Common myeloid progenitor, CD34-positive (primary cell): Measurements from ENCODE around the gene ADARB2.

Experiments
- CTCF ChIA-PET: fragments of 350-600 bp; sonication (Branson Sonifier 250); formaldehyde crosslinking; loops from one replicate; lab custom pipeline; 2021; ENCODE audit warnings: antibody characterized with exemption; lab: Charles Lee
- POLR2A ChIA-PET: fragments of 350-600 bp; sonication (Branson Sonifier 250); formaldehyde crosslinking; loops from one replicate; lab custom pipeline; 2021; ENCODE audit warnings: antibody characterized with exemption; lab: Charles Lee
- DNase-seq, 3 donors: peaks; one replicate each; pipeline versions ENCODE4 v3.0.0 to v3.0.0-alpha.2; 2013
- H3K27ac ChIP-seq, 2 experiments: 1 replicate in 1 of 2; 2 replicates in 1 of 2; pipeline ENCODE4 v1.7.0; 2013; ENCODE audit warnings: inconsistent platforms in 2 of 2, low read length in 2 of 2, mild to moderate bottlenecking in 2 of 2, low read depth in 1 of 2, moderate library complexity in 1 of 2; ENCODE audit not compliant: severe bottlenecking in 2 of 2, insufficient read depth in 1 of 2, poor library complexity in 1 of 2
- H3K27me3 ChIP-seq, 5 experiments: replicated peaks in 2 of 5; 1 replicate in 3 of 5; 2 replicates in 2 of 5; pipeline versions ENCODE4 v1.6.1 to v1.7.0; 2013; ENCODE audit warnings: low read length in 4 of 5, mild to moderate bottlenecking in 2 of 5, moderate library complexity in 2 of 5, inconsistent platforms in 1 of 5; ENCODE audit not compliant: insufficient read depth in 5 of 5, control insufficient read depth in 4 of 5
- H3K36me3 ChIP-seq, 4 experiments: 1 replicate in 2 of 4; 2 replicates in 2 of 4; pipeline versions ENCODE4 v1.6.1 to v1.7.0; 2013; ENCODE audit warnings: low read length in 3 of 4, control low read depth in 1 of 4, mild to moderate bottlenecking in 1 of 4; ENCODE audit not compliant: control insufficient read depth in 4 of 4, insufficient read depth in 4 of 4
- H3K4me1 ChIP-seq, 4 experiments: 1 replicate in 3 of 4; 2 replicates in 1 of 4; pipeline versions ENCODE4 v1.6.1 to v1.7.1; 2013; ENCODE audit warnings: low read length in 3 of 4, mild to moderate bottlenecking in 3 of 4, control low read depth in 1 of 4, inconsistent platforms in 1 of 4, moderate library complexity in 1 of 4; ENCODE audit not compliant: control insufficient read depth in 4 of 4, insufficient read depth in 4 of 4; ENCODE audit errors: control extremely low read depth in 1 of 4
- H3K4me3 ChIP-seq, 7 experiments: 1 replicate in 4 of 7; 2 replicates in 3 of 7; pipeline versions ENCODE4 v1.5.1 to v1.7.0; 2013; ENCODE audit warnings: mild to moderate bottlenecking in 7 of 7, low read length in 6 of 7, moderate library complexity in 6 of 7, inconsistent platforms in 2 of 7, low read depth in 2 of 7, control low read depth in 1 of 7; ENCODE audit not compliant: insufficient read depth in 4 of 7, control insufficient read depth in 1 of 7; ENCODE audit errors: extremely low read depth in 1 of 7
- H3K9me3 ChIP-seq, 5 experiments: 1 replicate in 4 of 5; 2 replicates in 1 of 5; pipeline versions ENCODE4 v1.6.1 to v1.7.1; 2013; ENCODE audit warnings: low read length in 4 of 5, mild to moderate bottlenecking in 2 of 5, inconsistent platforms in 1 of 5, low read depth in 1 of 5, moderate library complexity in 1 of 5; ENCODE audit not compliant: control insufficient read depth in 4 of 5, insufficient read depth in 2 of 5; ENCODE audit errors: control extremely low read depth in 1 of 5
- WGBS: methylation state at CpG from one replicate; pipeline ENCODE4 v1.1.5; 2013; ENCODE audit not compliant: insufficient coverage; 5-methylcytosine and 5-hydroxymethylcytosine counted together

The ADARB2 gene

DNA sequence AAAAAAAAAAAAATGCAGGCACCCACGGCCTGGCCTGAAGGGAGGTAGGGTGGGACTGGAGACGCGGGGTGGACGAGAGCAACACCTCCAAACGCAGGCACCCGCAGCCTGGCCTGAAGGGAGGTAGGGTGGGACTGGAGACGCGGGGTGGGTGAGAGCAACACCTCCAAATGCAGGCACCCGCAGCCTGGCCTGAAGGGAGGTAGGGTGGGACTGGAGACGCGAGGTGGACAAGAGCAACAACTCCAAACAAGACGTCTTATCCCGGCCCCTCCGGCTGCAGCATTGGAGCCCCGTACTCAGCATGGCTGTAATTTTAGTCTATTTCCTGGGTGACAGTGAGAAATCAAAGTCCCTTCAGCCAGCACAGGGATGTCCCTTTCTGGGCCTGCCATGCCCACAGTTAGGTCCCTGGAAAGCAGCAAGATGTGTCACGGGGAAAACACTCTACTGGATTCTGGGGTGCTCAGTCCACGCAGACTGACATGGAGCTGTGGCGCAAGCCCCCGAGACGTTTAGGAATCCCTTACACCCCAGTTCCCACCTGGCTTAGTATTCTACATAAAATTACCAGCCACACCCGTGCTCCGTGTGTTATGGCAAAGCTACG, 561.3 kb downstream of the ADARB2 start:
- Histone ChIP-seq H3K36me3 (no peaks in the 10 kb centered on the region), H3K4me1 (no peaks in the 10 kb centered on the region), H3K27me3 (peaks cover 0 to 12% (median 2%) of the 10 kb centered on the region in 5 experiments), H3K27ac (no peak overlapping the region), H3K4me3 (no peak overlapping the region), H3K9me3 (no peaks in the 10 kb centered on the region)
- no peak for DNase-seq
- 96% methylated on average over 22 of the region's 23 CpGs for WGBS
- POLR2A ChIA-PET = no interaction called here
- CTCF ChIA-PET = no interaction called here

DNA sequence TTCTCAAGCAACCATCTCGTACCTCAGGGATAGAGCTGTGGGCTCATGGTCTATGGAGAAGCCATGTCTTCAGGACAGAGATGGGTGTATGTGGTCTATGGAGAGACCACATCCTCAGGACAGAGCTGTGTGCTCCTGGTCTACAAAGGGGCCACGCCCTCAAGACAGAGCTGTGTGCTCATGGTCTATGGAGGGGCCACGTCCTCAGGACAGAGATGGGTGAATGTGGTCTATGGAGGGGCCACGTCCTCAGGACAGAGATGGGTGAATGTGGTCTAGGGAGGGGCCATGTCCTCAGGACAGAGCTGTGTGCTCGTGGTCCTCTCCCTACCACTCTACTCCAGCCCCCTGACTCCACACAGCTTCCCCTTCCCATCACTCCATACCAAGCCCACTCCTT, 563.3 kb downstream of the ADARB2 start:
- no peak overlapping the region for H3K27ac ChIP-seq
- 72% methylated on average over 3 of the region's 5 CpGs for WGBS
- H3K27me3 ChIP-seq = peaks cover 0 to 17% (median 2%) of the 10 kb centered on the region in 5 experiments
- DNase-seq = no peak
- H3K4me1 ChIP-seq = no peaks in the 10 kb centered on the region
- no peaks in the 10 kb centered on the region for H3K9me3 ChIP-seq
- H3K36me3 ChIP-seq = no peaks in the 10 kb centered on the region
- CTCF ChIA-PET = no interaction called here
- no peak overlapping the region for H3K4me3 ChIP-seq
- POLR2A ChIA-PET = no interaction called here

DNA sequence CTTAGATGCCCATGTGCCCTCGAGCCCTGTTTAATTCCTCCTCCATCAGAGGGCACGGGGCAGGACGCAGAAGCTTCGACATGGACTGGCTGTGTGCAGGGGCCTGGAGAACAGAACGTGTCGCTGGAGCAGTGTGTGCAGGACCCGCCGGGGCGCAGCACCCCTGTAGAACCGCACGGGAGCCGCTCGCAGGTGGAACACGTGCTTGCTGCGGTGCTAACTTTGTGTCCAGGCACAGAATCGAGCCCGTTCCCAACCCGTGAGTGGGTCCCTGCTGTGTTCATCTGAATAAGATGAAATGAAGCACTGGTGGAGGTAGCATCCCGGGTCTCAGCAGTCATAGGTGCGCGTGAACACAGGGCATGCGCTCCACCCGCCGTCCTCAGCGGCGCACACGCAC, 564.2 kb downstream of the ADARB2 start:
- Histone ChIP-seq H3K9me3 (no peaks in the 10 kb centered on the region), H3K27me3 (peaks cover 0 to 17% (median 2%) of the 10 kb centered on the region in 5 experiments), H3K4me3 (no peak overlapping the region), H3K27ac (no peak overlapping the region), H3K4me1 (no peaks in the 10 kb centered on the region), H3K36me3 (no peaks in the 10 kb centered on the region)
- 94% methylated on average over 27 of the region's 27 CpGs for WGBS
- POLR2A ChIA-PET = no interaction called here
- CTCF ChIA-PET = no interaction called here
- no peak for DNase-seq

DNA sequence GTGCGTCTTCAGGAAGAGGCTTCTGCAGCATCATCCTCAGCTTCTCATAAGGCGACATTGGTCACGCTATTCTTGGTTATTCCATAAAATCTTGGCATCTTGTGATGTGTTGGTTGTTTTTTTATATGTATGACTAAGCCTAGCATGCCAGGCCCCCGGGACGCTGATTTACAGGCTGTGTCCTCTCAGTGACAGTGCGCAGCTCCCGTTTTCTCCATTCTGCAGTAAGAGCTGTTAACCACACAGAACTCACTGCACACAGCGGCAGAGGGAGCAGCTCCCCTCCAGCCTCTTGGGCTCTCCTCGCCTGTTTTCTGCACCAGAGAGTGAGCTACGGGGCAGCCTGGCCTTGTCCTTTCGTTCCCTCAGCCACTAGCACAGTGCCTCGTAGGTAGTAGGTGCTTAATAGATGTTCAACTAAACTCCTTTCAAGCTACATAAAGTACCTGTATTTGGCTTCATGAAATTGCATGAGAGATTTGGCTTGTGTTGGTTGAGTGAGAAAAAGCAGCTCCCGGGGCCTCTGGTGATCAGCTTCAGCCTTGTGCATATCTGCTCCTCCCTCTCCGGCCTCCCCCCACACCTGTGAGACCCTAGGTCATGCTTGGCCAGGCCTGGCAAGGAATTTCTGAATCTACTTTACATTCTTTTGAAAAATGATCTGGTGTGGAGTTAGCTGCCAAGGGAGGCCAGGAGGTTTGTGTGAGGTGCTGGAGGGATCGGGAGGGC, 564.9 kb downstream of the ADARB2 start:
- no peaks in the 10 kb centered on the region for H3K36me3 ChIP-seq
- no peak for DNase-seq
- CTCF ChIA-PET = no interaction called here

DNA sequence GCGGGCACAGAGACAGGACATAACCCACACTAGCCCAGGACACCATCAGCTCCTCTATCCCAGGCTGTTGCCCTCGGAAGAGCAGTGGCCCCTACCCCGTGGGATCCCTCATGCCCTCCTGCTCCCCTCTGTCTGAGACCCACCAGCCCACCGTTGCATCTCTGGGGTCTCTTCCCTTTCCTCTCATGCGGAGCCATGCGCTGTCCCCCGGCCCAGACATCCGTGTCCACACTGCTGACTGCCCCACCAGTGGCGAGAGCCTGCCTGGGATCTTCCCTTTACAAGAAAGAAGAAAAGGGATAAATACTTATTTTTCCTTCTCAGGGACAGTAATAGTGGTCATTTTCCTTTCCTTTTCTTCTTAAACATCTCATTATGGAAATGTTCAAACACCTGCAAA, 565.7 kb downstream of the ADARB2 start:
- Histone ChIP-seq H3K4me3 (no peak overlapping the region), H3K27me3 (peaks cover 0 to 19% (median 2%) of the 10 kb centered on the region in 5 experiments), H3K9me3 (no peaks in the 10 kb centered on the region), H3K36me3 (no peaks in the 10 kb centered on the region), H3K4me1 (no peaks in the 10 kb centered on the region), H3K27ac (no peak overlapping the region)
- no peak for DNase-seq
- WGBS = 100% methylated on average over 2 of the region's 9 CpGs
- ChIA-PET POLR2A (no interaction called here), CTCF (no interaction called here)

More for the DNA sequence above, 564.9 kb downstream of the ADARB2 start:
- no peaks in the 10 kb centered on the region for H3K4me1 ChIP-seq
- no peaks in the 10 kb centered on the region for H3K9me3 ChIP-seq
- WGBS = 95% methylated on average over 8 of the region's 15 CpGs
- peaks cover 0 to 18% (median 2%) of the 10 kb centered on the region in 5 experiments for H3K27me3 ChIP-seq
- POLR2A ChIA-PET = no interaction called here
- H3K27ac ChIP-seq = no peak overlapping the region
- H3K4me3 ChIP-seq = no peak overlapping the region

DNA sequence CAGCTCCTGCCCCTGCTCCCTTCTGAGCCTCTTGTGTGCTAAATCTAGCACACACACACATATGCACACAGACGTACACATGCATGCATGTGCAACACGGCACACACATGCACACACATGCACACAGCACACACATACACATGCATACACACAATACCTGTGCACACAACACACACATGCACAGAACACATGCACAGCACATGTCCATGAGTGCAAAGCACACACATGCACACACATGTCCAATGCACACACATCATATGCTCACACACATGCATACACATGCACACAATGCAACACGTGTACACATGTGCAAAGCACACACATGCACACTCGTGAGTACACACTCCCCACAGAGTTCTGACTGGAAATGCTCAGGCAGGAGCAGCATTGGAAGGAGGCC, 566.1 kb downstream of the ADARB2 start:
- H3K9me3 ChIP-seq = no peaks in the 10 kb centered on the region
- CTCF ChIA-PET = no interaction called here
- no peak for DNase-seq
- H3K4me1 ChIP-seq = no peaks in the 10 kb centered on the region
- 95% methylated on average over 4 of the region's 4 CpGs for WGBS
- no peak overlapping the region for H3K27ac ChIP-seq
- no peak overlapping the region for H3K4me3 ChIP-seq
- peaks cover 0 to 21% (median 0%) of the 10 kb centered on the region in 5 experiments for H3K27me3 ChIP-seq
- POLR2A ChIA-PET = no interaction called here
- no peaks in the 10 kb centered on the region for H3K36me3 ChIP-seq

DNA sequence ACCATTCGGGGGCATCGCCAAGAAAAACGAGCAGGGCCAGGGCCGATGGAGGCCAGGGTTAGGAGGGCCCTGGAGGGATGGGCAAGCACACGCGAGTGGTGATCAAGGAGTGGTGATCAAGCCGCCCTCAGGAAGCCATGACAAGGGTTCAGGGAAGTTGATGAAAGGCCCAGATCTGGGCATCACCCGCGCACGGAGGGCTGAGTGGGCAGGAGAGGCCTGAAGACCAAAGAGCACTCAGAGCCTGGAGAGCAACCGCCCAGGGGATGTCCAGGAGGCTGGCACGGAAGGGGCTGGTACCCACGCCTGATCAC, 566.5 kb downstream of the ADARB2 start:
- CTCF ChIA-PET = no interaction called here
- H3K9me3 ChIP-seq = no peaks in the 10 kb centered on the region
- H3K27ac ChIP-seq = no peak overlapping the region
- H3K4me3 ChIP-seq = no peak overlapping the region
- H3K27me3 ChIP-seq = peaks cover 0 to 24% (median 0%) of the 10 kb centered on the region in 5 experiments
- no peak for DNase-seq
- no peaks in the 10 kb centered on the region for H3K4me1 ChIP-seq
- POLR2A ChIA-PET = no interaction called here
- WGBS = 92% methylated on average over 13 of the region's 13 CpGs
- H3K36me3 ChIP-seq = no peaks in the 10 kb centered on the region
